Loucy (cell line): ENCODE data around the gene SH3YL1.

Experiments used
- H2AFZ ChIP-seq: fragments of 200-600 bp; sonication (generic); 2 replicates; pipeline ENCODE4 v1.6.0; 2016; ENCODE audit warnings: antibody characterized with exemption, mild to moderate bottlenecking, low read length, moderate library complexity
- H3F3A ChIP-seq: fragments of 200-600 bp; 2 replicates; pipeline ENCODE4 v1.6.0; 2016; ENCODE audit warnings: antibody characterized with exemption, low read depth, mild to moderate bottlenecking
- H3K27me3 ChIP-seq: fragments of 200-600 bp; sonication (generic); 2 replicates; pipeline ENCODE4 v1.6.1; 2014; ENCODE audit warnings: low read length, mild to moderate bottlenecking; ENCODE audit not compliant: insufficient read depth, poor library complexity, severe bottlenecking
- H3K36me3 ChIP-seq: fragments of 200-600 bp; sonication (generic); 2 replicates; pipeline ENCODE4 v1.6.1; 2016; ENCODE audit warnings: low read length; ENCODE audit not compliant: insufficient read depth
- H3K4me1 ChIP-seq: fragments of 200-600 bp; sonication (generic); 2 replicates; pipeline ENCODE4 v1.5.1; 2014; ENCODE audit warnings: low read length, mild to moderate bottlenecking; ENCODE audit not compliant: insufficient read depth, poor library complexity, severe bottlenecking
- H3K4me2 ChIP-seq: fragments of 200-600 bp; sonication (generic); 2 replicates; pipeline ENCODE4 v1.6.0; 2014; ENCODE audit warnings: antibody characterized with exemption, low read length, low read depth, mild to moderate bottlenecking; ENCODE audit not compliant: poor library complexity, severe bottlenecking
- H3K4me3 ChIP-seq: fragments of 200-600 bp; sonication (generic); 2 replicates; pipeline ENCODE4 v1.5.1; 2014; ENCODE audit warnings: low read length, mild to moderate bottlenecking, mixed read lengths; ENCODE audit not compliant: poor library complexity, severe bottlenecking
- H3K79me2 ChIP-seq: fragments of 200-600 bp; sonication (generic); 2 replicates; pipeline ENCODE4 v1.6.1; 2014; ENCODE audit warnings: low read length; ENCODE audit not compliant: insufficient read depth
- H3K9ac ChIP-seq: fragments of 200-600 bp; sonication (generic); 2 replicates; pipeline ENCODE4 v1.6.0; 2014; ENCODE audit warnings: mild to moderate bottlenecking, low read depth, low read length, moderate library complexity; ENCODE audit not compliant: poor library complexity, severe bottlenecking
- H3K9me2 ChIP-seq: fragments of 200-600 bp; sonication (generic); replicated peaks from 2 replicates; pipeline ENCODE4 v1.6.1; 2016; ENCODE audit warnings: low read depth, low read length, mixed read lengths
- H3K9me3 ChIP-seq: fragments of 200-600 bp; sonication (generic); 2 replicates; pipeline ENCODE4 v1.6.1; 2014; ENCODE audit warnings: mild to moderate bottlenecking, antibody characterized with exemption, low read length, low read depth; ENCODE audit not compliant: insufficient read depth
- H4K20me1 ChIP-seq: fragments of 200-600 bp; sonication (generic); 2 replicates; pipeline ENCODE4 v1.6.0; 2014; ENCODE audit warnings: antibody characterized with exemption, low read length, mild to moderate bottlenecking; ENCODE audit not compliant: insufficient read depth, poor library complexity, severe bottlenecking
- CTCF ChIP-seq: fragments of 200-600 bp; sonication (generic); conservative IDR thresholded peaks from 2 replicates; pipeline ENCODE4 v1.5.1; 2014; ENCODE audit warnings: mild to moderate bottlenecking, antibody characterized with exemption, low read length
- EZH2phosphoT487 ChIP-seq: fragments of 200-600 bp; IDR thresholded peaks from 2 replicates; pipeline ENCODE4 v1.6.1; 2018; ENCODE audit warnings: antibody characterized with exemption, mild to moderate bottlenecking, moderate library complexity, borderline replicate concordance

The SH3YL1 gene

GRCh38 chr2:182509-183122 lies 81.2 kb downstream of the SH3YL1 start:
- H3K4me1 ChIP-seq = peaks cover 3% of the 10 kb centered on the region
- H3K4me2 ChIP-seq = no peak overlapping the region
- no peaks in the 10 kb centered on the region for H3F3A ChIP-seq
- H3K36me3 ChIP-seq = no peaks in the 10 kb centered on the region
- H3K79me2 ChIP-seq = no peaks in the 10 kb centered on the region
- H3K27me3 ChIP-seq = no peaks in the 10 kb centered on the region
- H3K4me3 ChIP-seq = no peak overlapping the region
- H4K20me1 ChIP-seq = no peaks in the 10 kb centered on the region
- no peak for TF ChIP-seq EZH2phosphoT487
- TF ChIP-seq CTCF = no peak
- peaks cover 37% of the 10 kb centered on the region; the same call in 1 of the 2 replicates for H3K9me3 ChIP-seq
- no peaks in the 10 kb centered on the region for H3K9me2 ChIP-seq
- no peak overlapping the region for H2AFZ ChIP-seq
- no peak overlapping the region for H3K9ac ChIP-seq

- H2AFZ ChIP-seq = no peak overlapping the region
- peaks cover 24% of the 10 kb centered on the region for H3K4me1 ChIP-seq
- TF ChIP-seq EZH2phosphoT487 (no peak), CTCF (no peak)
- no peak overlapping the region for H3K9ac ChIP-seq
- no peaks in the 10 kb centered on the region for H3F3A ChIP-seq
- peaks cover 18% of the 10 kb centered on the region; the same call in 1 of the 2 replicates for H3K9me3 ChIP-seq
- H3K79me2 ChIP-seq = no peaks in the 10 kb centered on the region
- no peaks in the 10 kb centered on the region for H3K36me3 ChIP-seq
- H4K20me1 ChIP-seq = no peaks in the 10 kb centered on the region
- H3K27me3 ChIP-seq = no peaks in the 10 kb centered on the region
- no peaks in the 10 kb centered on the region for H3K9me2 ChIP-seq
- no peak overlapping the region for H3K4me2 ChIP-seq
- no peak overlapping the region for H3K4me3 ChIP-seq
These were observed 83.5 kb downstream of the SH3YL1 start for GRCh38 chr2:180311-180710.

- Histone ChIP-seq H3K4me1 (peaks cover 28% of the 10 kb centered on the region), H3K4me2 (no peak overlapping the region)
These were observed 83.9 kb downstream of the SH3YL1 start for GRCh38 chr2:179886-180285.

More at GRCh38 chr2:179886-180285, 83.9 kb downstream of the SH3YL1 start:
- Histone ChIP-seq H3K36me3 (no peaks in the 10 kb centered on the region), H3K9me2 (no peaks in the 10 kb centered on the region), H3K9ac (no peak overlapping the region), H3K79me2 (no peaks in the 10 kb centered on the region), H3K9me3 (peaks cover 14% of the 10 kb centered on the region; the same call in 1 of the 2 replicates), H3K4me3 (no peak overlapping the region), H3K27me3 (no peaks in the 10 kb centered on the region), H4K20me1 (no peaks in the 10 kb centered on the region), H3F3A (no peaks in the 10 kb centered on the region), H2AFZ (no peak overlapping the region)
- TF ChIP-seq CTCF = no peak
- TF ChIP-seq EZH2phosphoT487 = no peak
